Cardiac muscle cell (in vitro differentiated cells and primary cell): ENCODE measurements around the gene COX14. TPM values are rescaled to one million over a fixed set of nuclear protein-coding genes. Genes with fewer than 3 reads are reported as not detected.
"Not testable (repeated sequence)": the region's sequence is repeated elsewhere in the genome, so short reads cannot be mapped to it uniquely, and the experiment has no call there.

Source experiments
- DNase-seq, 2 donors: peaks; one replicate each; pipeline versions ENCODE4 v3.0.0 to v3.0.0-alpha.2; 2010 to 2017; ENCODE audit warnings: low read depth in 1 of 2, low spot score in 1 of 2
- H3K27ac ChIP-seq: fragments of 200-600 bp; sonication (generic); 2 replicates; pipeline ENCODE4 v1.5.1; 2016
- H3K27me3 ChIP-seq: fragments of 200-600 bp; sonication (generic); 2 replicates; pipeline ENCODE4 v1.6.0; 2016; ENCODE audit warnings: control low read depth
- H3K36me3 ChIP-seq: fragments of 200-600 bp; sonication (generic); 2 replicates; pipeline ENCODE4 v1.5.1; 2016; ENCODE audit warnings: control low read depth
- H3K4me1 ChIP-seq: fragments of 200-600 bp; sonication (generic); 2 replicates; pipeline ENCODE4 v1.8.1; 2017; ENCODE audit warnings: low read depth, mild to moderate bottlenecking, mixed run types
- H3K4me3 ChIP-seq: fragments of 200-600 bp; sonication (generic); 2 replicates; pipeline ENCODE4 v1.5.1; 2016; ENCODE audit warnings: mild to moderate bottlenecking
- H3K9me3 ChIP-seq: fragments of 200-600 bp; sonication (generic); 2 replicates; pipeline ENCODE4 v1.5.1; 2017; ENCODE audit warnings: low read depth, mild to moderate bottlenecking, control low read depth
- polyA plus RNA-seq: library from polyadenylated mRNA; unstranded; fragments of >200 nt; fragmentation: Nextera tagmentation; extraction: Ambion mirVana; gene quantifications from 2 replicates; pipeline ENCODE4 v1.2.1, GENCODE V29; 2016
- total RNA-seq: library from RNA; depleted of rRNA; stranded (reverse); fragments of >200 nt; gene quantifications from 2 replicates; pipeline ENCODE4 v1.2.3, GENCODE V29; 2016
- TF ChIP-seq, protein P1 (sequence below): IDR thresholded peaks from 2 replicates; pipeline ENCODE4 v1.5.1; 2012; ENCODE audit warnings: low read depth, mild to moderate bottlenecking, low read length

COX14 gene
- total and polyA plus RNA-seq, 2 experiments from 2014 or later = 43.9 to 265 TPM

GRCh38 chr12:50081096-50081808 is 30.8 kb upstream of the COX14 start:
- DNase-seq = no peak

GRCh38 chr12:50082644-50083043 is 29.4 kb upstream of the COX14 start:
- no peak overlapping the region for H3K4me3 ChIP-seq
- H3K4me1 ChIP-seq = peaks cover 2% of the 10 kb centered on the region
- H3K27me3 ChIP-seq = no peaks in the 10 kb centered on the region
- DNase-seq = no peak
- H3K36me3 ChIP-seq = peaks cover 8% of the 10 kb centered on the region
- TF ChIP-seq, protein P1, sequence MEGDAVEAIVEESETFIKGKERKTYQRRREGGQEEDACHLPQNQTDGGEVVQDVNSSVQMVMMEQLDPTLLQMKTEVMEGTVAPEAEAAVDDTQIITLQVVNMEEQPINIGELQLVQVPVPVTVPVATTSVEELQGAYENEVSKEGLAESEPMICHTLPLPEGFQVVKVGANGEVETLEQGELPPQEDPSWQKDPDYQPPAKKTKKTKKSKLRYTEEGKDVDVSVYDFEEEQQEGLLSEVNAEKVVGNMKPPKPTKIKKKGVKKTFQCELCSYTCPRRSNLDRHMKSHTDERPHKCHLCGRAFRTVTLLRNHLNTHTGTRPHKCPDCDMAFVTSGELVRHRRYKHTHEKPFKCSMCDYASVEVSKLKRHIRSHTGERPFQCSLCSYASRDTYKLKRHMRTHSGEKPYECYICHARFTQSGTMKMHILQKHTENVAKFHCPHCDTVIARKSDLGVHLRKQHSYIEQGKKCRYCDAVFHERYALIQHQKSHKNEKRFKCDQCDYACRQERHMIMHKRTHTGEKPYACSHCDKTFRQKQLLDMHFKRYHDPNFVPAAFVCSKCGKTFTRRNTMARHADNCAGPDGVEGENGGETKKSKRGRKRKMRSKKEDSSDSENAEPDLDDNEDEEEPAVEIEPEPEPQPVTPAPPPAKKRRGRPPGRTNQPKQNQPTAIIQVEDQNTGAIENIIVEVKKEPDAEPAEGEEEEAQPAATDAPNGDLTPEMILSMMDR = no peak
- H3K9me3 ChIP-seq = no peaks in the 10 kb centered on the region
- no peak overlapping the region for H3K27ac ChIP-seq

More at GRCh38 chr12:50081096-50081808, 30.8 kb upstream of the COX14 start:
- no peak overlapping the region for H3K27ac ChIP-seq
- no peak overlapping the region for H3K4me3 ChIP-seq
- H3K36me3 ChIP-seq = no peaks in the 10 kb centered on the region
- peaks cover 7% of the 10 kb centered on the region for H3K4me1 ChIP-seq
- no peaks in the 10 kb centered on the region for H3K9me3 ChIP-seq
- TF ChIP-seq, protein P1 = no peak
- no peaks in the 10 kb centered on the region for H3K27me3 ChIP-seq

GRCh38 chr12:50083301-50083700 is 28.7 kb upstream of the COX14 start:
- TF ChIP-seq, protein P1 = no peak
- no peak for DNase-seq
- H3K36me3 ChIP-seq = peaks cover 8% of the 10 kb centered on the region
- H3K9me3 ChIP-seq = no peaks in the 10 kb centered on the region
- no peak overlapping the region for H3K4me3 ChIP-seq
- no peaks in the 10 kb centered on the region for H3K27me3 ChIP-seq
- H3K4me1 ChIP-seq = no peaks in the 10 kb centered on the region
- H3K27ac ChIP-seq = no peak overlapping the region

DNA sequence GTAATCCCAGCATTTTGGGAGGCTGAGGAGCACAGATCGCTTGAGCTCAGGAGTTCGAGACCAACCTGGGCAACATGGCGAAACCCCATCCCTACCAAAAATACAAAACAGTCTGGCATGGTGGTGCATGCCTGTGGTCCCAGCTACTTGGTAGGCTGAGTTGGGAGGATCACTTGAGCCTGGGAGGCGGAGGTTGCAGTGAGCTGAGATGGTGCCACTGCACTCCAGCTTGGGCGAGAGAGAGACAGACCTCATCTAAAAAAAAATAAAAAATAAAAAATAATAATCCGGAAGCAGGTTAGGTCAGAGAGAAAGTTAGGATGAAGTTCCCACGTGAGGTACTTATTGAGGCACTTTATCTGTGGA is 27.6 kb upstream of the COX14 start:
- H3K27ac ChIP-seq = peak overlapping the region; percentile 96
- not testable (repeated sequence) for H3K27me3 ChIP-seq, H3K9me3 ChIP-seq, DNase-seq, H3K4me1 ChIP-seq
- peak overlapping the region; percentile 93 for H3K4me3 ChIP-seq
- H3K36me3 ChIP-seq = peaks cover 14% of the 10 kb centered on the region

DNA sequence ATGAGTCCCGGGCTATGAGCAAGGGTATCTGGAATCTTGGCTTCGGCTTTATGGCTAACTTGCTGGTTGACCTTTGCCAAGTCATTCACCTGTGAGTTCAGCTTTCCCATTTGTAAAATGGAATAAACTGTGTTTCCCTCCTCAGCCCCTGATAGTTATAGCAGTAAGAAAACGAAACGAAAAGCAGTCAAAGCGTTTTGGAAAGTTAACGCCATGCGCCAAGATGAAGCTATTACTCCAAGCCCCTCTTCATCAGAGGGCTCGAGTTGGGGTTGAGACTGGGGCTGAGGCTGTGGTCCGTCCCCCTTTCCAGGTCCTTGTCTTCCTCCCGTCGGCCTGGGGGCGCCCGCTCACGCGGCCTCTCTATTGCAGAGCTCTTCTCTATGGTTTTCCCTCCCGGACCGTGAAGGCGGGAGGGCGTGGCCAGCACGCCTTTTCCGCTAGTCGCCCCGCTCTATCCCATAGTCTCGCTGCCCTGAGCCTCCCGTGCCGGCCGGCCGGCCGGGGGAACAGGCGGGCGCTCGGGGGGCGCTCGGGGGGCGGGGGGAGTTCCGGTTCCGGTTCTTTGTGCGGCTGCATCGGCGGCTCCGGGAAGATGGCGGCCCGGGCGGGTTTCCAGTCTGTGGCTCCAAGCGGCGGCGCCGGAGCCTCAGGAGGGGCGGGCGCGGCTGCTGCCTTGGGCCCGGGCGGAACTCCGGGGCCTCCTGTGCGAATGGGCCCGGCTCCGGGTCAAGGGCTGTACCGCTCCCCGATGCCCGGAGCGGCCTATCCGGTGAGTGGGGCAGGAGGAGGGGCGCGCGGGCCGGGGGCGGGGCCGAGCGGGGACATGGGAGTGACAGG is 27.0 kb upstream of the COX14 start, which contains the start of gene SMARCD1:
TSS of gene SMARCD1 (plus strand) at position 568 of the 840 bp plus-strand sequence. CDS start at position 596, 28 bp downstream.
- TF ChIP-seq, protein P1 = peak; percentile 69
- peak within 1 kb of the TSS; percentile 96 for H3K27ac ChIP-seq
- no peaks in the 10 kb centered on the region for H3K9me3 ChIP-seq
- H3K36me3 ChIP-seq = peaks cover 20% of the 10 kb centered on the region
- no peaks in the 10 kb centered on the region for H3K27me3 ChIP-seq
- H3K4me3 ChIP-seq = peak within 1 kb of the TSS; percentile 93
- peak; percentile 95 to 96 for DNase-seq
- H3K4me1 ChIP-seq = no peaks in the 10 kb centered on the region
